ENCODE measurements around the gene NOS1AP.

NOS1AP gene

GRCh38 chr1:162204129-162204822 lies 134.8 kb downstream of the NOS1AP start:
- Histone ChIP-seq H3K4me3 (ENCODE audit: low read depth, low read length) (no peak overlapping the region), H3K27me3 (replicated peaks) (no peaks in the 10 kb centered on the region), H3K36me3 (replicated peaks) (no peaks in the 10 kb centered on the region), H3K27ac (no peak overlapping the region)
- no peak for DNase-seq
- in situ Hi-C loops (cut with HindIII; ENCODE audit: low pct_ligation_motif_present, low sequenced_read_pairs): no loop called here
- TF ChIP-seq, protein P1, sequence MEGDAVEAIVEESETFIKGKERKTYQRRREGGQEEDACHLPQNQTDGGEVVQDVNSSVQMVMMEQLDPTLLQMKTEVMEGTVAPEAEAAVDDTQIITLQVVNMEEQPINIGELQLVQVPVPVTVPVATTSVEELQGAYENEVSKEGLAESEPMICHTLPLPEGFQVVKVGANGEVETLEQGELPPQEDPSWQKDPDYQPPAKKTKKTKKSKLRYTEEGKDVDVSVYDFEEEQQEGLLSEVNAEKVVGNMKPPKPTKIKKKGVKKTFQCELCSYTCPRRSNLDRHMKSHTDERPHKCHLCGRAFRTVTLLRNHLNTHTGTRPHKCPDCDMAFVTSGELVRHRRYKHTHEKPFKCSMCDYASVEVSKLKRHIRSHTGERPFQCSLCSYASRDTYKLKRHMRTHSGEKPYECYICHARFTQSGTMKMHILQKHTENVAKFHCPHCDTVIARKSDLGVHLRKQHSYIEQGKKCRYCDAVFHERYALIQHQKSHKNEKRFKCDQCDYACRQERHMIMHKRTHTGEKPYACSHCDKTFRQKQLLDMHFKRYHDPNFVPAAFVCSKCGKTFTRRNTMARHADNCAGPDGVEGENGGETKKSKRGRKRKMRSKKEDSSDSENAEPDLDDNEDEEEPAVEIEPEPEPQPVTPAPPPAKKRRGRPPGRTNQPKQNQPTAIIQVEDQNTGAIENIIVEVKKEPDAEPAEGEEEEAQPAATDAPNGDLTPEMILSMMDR (IDR thresholded peaks at IDR 0.05; ENCODE audit: low read depth, low read length, missing control alignments): no peak

- no peak overlapping the region for H3K27ac ChIP-seq
- in situ Hi-C loops (cut with HindIII; ENCODE audit: low pct_ligation_motif_present, low sequenced_read_pairs): no loop called here
- DNase-seq: no peak
- H3K27me3 ChIP-seq (replicated peaks): no peaks in the 10 kb centered on the region
- TF ChIP-seq, protein P1 (IDR thresholded peaks at IDR 0.05; ENCODE audit: low read depth, low read length, missing control alignments): no peak
- H3K36me3 ChIP-seq (replicated peaks): no peaks in the 10 kb centered on the region
- H3K4me3 ChIP-seq (ENCODE audit: low read depth, low read length): no peak overlapping the region
Observed at GRCh38 chr1:162204823-162205155, 135.3 kb downstream of the NOS1AP start.

GRCh38 chr1:162206300-162206699 lies 136.8 kb downstream of the NOS1AP start:
- no peak for DNase-seq
- TF ChIP-seq, protein P1 (IDR thresholded peaks at IDR 0.05; ENCODE audit: low read depth, low read length, missing control alignments): no peak
- H3K27me3 ChIP-seq (replicated peaks): no peaks in the 10 kb centered on the region
- no peak overlapping the region for H3K27ac ChIP-seq
- H3K36me3 ChIP-seq (replicated peaks): no peaks in the 10 kb centered on the region
- H3K4me3 ChIP-seq (ENCODE audit: low read depth, low read length): no peak overlapping the region
- in situ Hi-C loops (cut with HindIII; ENCODE audit: low pct_ligation_motif_present, low sequenced_read_pairs): no loop called here

- Histone ChIP-seq H3K27ac (no peak overlapping the region), H3K36me3 (replicated peaks) (no peaks in the 10 kb centered on the region), H3K27me3 (replicated peaks) (no peaks in the 10 kb centered on the region), H3K4me3 (ENCODE audit: low read depth, low read length) (no peak overlapping the region)
- TF ChIP-seq, protein P1 (IDR thresholded peaks at IDR 0.05; ENCODE audit: low read depth, low read length, missing control alignments): no peak
- in situ Hi-C loops (cut with HindIII; ENCODE audit: low pct_ligation_motif_present, low sequenced_read_pairs): no loop called here
- DNase-seq: no peak
Observed at GRCh38 chr1:162206749-162207635, 137.5 kb downstream of the NOS1AP start.

GRCh38 chr1:162207862-162208261 lies 138.4 kb downstream of the NOS1AP start:
- TF ChIP-seq, protein P1 (IDR thresholded peaks at IDR 0.05; ENCODE audit: low read depth, low read length, missing control alignments): no peak
- in situ Hi-C loops (cut with HindIII; ENCODE audit: low pct_ligation_motif_present, low sequenced_read_pairs): no loop called here
- H3K27me3 ChIP-seq (replicated peaks): no peaks in the 10 kb centered on the region

More at GRCh38 chr1:162207862-162208261, 138.4 kb downstream of the NOS1AP start:
- H3K27ac ChIP-seq: no peak overlapping the region
- DNase-seq: no peak
- no peak overlapping the region for H3K4me3 ChIP-seq (ENCODE audit: low read depth, low read length)
- no peaks in the 10 kb centered on the region for H3K36me3 ChIP-seq (replicated peaks)
